HG03432 (cell line): ENCODE measurements around the gene KBTBD4.
"Not testable (repeated sequence)": the region's sequence is repeated elsewhere in the genome, so short reads cannot be mapped to it uniquely, and the experiment has no call there.

ENCODE experiments used
- ATAC-seq: cut with Tn5 transposase; IDR thresholded peaks from one replicate; pipeline ENCODE4 v1.9.1; 2021; ENCODE audit warnings: mild to moderate bottlenecking, moderate library complexity; ENCODE audit not compliant: unreplicated experiment

KBTBD4 gene

DNA sequence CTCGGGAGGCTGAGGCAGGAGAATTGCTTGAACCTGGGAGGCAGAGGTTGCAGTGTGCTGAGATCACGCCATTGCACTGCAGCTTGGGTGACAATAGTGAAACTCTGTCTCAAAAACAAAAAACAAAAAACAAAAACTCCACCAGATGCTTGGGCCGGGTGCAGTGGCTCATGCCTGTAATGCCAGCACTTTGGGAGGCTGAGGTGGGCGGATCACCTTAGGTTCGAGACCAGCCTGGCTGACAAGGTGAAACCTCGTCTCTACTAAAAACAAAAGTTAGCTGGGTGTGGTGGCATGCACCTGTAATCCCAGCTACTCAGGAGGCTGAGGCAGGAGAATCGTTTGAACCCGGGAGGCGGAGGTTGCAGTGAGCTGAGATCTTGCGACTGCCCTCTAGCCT, 14.4 kb downstream of the KBTBD4 start:
- not testable (repeated sequence) for ATAC-seq

DNA sequence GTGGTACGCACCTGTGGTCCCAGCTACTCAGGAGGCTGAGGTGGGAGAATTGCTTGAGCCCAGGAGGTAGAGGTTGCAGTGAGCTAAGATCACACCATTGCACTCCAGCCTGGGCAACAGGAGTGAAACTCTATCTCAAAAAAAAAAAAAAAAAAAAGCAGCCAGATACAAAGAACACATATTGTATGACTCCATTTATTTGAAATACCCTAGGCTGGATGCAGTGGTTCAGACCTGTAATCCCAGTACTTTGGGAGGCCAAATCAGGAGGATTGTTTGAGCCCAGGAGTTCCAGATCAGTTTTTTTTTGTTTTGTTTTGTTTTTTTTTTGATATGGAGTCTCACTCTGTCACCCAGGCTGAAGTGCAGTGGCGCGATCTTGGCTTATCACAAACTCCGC, 16.4 kb downstream of the KBTBD4 start:
- ATAC-seq, result not testable (repeated sequence)

DNA sequence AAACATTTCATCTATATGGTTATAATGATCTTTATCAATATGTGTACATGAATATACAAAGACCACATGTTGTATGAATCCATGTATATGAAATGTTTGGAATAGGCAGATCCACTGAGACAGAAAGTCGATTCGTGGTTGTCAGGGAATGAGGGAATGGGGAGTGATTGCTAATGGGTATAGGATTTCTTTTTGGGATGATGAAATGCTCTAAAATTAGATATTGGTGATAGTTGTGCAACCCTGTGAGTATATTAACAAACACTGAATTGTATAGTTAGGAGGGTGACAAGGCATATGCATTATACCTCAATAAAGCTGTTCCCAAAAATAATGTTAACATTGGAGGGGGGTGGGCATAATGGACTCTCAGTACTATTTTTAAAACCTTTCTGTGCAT, 18.3 kb downstream of the KBTBD4 start:
- ATAC-seq, result no peak

DNA sequence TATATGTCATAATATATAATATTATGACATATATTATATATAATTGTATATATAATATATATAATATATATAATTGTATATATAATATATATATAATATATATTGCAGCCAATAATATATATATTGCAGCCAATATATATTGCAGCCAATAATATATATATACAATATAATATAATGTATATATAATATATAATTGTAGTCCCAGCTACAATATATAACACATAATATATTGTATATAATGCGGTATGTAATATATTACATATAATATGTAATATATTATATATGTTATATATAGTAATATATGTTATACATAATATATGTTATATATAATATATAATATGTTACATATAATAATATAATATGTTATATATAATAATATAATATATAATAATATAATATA, 20.1 kb downstream of the KBTBD4 start:
- ATAC-seq, result no peak

DNA sequence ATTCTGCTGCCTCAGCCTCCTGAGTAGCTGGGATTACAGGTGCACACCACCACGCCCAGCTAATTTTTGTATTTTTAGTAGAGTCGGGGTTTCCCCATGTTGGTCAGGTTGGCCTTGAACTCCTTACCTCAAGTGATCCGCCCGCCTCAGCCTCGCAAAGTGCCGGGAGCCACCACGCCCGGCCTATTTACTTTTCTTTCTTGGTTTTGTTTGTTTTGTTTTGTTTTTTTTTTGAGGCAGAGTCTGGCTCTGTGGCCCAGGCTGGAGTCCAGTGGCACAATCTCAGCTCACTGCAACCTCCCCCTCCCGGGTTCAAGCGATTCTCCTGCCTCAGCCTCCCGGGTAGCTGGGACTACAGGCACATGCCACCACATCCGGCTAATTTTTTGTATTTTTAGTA, 21.8 kb downstream of the KBTBD4 start:
- not testable (repeated sequence) for ATAC-seq

DNA sequence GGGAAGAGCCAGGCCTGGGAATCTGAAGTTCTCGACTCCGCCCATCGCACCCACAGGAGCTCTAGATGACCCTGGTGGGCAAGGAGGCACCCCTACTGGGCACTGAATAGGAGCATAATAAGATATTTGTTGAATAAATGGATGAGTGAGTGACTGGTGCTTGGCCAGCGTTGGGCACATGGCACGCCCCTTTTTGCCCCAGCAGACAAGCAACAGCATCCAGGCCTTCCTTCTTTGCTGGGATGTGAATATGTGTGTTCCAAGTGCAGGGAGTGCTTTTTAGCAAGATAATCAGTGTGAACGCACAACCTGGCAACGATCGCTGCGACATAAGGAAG, 25.4 kb downstream of the KBTBD4 start:
- peak; percentile 22 for ATAC-seq

DNA sequence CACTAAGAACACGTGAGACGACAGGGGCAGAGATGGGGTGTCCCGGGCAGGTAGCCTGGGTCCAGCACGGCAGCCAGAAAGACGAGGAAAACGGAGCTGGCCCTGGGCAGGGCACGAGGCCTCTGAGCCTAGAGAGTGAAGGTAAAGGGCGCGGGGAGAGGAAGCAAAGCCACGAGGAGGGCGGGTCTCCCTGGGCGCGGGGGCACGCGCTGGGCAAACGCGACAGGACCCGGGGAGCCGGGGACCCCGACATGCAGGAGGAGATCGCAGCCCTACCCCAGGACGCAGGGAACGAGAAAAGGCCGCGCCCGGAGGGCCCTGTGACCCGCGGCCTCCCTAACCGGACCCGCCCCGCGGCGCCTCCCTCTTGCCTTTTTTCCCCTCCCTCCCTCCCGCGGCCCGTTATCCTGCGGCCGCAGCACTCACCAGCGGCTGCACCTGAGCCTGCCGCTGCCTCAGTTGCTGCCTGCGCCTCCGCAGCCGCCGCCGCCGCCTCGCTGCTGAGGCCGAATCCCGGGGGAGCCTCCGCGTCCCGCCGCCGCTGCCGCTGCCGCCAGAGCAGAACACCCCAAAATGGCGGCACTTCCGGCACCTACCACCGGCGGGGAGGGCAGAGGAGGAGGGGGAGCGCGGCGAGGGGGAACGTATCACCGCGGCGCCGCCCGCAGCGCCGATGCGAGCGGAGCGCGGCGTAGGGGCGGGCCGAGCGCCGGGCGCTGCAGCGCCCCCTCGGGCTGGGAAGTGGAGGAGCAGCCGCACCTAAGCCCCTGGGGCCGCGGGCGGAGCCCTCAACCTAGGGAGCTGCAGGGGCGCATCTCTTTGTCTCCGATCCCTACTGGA, 26.0 kb downstream of the KBTBD4 start, which contains the start of gene CELF1:
CELF1 (minus strand) TSS at position 567 of the 840 bp plus-strand sequence. CDS start 53,609 bp downstream, outside the sequence.
- ATAC-seq, result peak; percentile 94

DNA sequence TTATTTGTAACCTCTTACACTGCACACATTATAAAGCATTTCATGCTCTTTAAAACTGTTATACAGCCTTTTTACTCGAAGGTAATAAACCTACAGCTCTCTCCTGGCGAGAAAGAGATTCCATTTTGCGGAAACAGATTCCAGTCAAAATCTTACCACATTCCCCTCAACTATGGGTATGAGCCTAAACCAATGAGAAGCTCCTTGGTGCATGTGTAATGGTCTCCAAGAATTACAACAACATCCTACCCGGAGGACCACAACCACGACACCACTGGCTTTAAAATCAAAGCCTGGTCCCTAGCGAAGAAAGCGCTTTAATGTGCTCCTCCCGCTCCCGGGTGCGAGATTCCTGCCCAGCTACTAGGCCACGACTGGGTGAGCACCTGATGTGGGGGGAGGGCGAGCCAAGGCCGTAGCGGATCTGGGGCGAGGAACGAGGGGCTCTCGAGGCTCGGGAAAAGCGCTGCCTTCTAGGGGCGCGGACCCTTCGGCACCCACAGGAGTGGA, 26.7 kb downstream of the KBTBD4 start:
- ATAC-seq, result peak; percentile 7

DNA sequence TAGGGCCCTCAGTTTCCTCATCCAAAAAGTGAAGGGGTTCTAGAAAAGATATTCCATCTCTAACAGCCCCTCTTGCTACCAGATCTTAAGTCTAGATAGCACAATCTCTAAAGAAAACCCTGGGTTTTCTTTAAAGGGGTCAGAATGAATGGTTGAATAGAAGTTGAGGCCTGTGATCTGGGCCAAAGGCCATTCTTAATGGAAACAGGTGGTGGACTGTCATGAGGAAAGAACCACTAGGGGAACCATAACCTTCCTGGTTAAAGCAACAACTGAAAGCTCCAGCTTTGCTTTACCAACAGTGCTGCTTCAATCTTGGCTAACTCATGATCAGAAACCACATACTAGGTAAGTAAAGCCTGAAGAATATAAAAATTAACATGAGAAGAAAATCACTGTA, 27.7 kb downstream of the KBTBD4 start:
- ATAC-seq, result no peak

DNA sequence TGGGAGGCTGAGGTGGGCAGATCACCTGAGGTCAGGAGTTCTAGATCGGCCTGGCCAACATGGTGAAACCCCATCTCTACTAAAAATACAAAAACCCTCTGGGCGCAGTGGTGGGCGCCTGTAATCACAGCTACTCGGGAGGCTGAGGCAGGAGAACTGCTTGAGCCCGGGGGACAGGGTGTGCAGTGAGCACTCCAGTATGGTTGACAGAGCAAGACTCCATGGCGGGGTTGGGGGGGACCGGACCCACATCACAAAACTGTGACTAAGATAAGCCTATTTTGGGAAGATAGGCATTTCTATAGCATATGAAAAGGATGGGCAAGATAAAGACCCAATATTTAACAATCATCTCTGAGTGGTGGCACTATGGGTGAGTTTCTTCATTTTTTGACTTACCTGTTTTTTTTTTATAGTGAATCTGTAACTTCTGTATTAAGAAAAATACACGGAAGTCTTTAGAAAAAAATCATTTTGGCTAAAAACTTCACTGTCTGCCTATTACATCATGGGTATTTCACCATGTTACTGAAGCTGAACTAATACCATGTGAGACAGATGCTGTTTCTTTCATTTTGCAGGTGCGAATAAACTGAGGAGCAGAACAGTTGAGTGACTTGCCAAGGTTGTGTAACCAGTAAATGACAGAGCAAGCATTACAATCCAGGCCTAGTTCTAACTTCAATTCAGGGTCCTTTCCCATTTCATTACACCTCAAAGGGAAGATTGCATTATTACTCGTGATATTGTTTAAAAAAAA, 28.3 kb downstream of the KBTBD4 start:
- no peak for ATAC-seq

DNA sequence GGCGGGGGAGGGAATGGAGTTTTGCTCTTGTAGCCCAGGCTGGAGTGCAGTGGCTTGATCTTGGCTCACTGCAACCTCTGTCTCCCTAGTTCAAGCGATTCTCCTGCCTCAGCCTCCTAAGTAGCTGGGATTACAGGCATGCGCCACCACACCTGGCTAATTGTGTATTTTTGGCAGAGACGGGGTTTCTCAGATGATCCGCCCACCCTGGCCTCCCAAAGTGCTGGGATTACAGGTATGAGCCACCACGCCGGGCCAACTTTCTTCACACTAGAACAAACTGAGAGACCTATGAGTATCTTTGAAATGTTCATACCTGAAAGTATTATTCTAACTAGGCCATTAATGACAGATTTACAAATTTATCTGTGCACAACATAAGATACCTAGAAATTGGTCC, 32.5 kb downstream of the KBTBD4 start:
- ATAC-seq, result not testable (repeated sequence)

DNA sequence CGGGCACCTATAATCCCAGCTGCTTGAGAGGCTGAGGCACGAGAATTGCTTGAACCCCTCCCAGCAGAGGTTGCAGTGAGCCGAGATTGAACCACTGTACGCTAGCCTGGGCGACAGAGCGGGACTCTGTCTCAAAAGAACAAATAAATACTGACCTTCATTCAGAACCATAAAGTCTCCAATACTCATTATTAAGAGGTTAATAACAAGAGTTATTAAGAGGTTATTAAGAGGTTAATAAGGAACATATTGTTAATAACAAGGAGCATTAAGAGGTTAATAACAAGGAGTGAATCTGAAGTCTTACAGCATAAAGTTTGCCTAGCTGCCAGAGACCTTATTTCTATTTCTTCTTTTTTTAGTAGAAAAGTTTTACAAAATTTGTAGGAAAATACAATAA, 33.5 kb downstream of the KBTBD4 start:
- ATAC-seq, result no peak

DNA sequence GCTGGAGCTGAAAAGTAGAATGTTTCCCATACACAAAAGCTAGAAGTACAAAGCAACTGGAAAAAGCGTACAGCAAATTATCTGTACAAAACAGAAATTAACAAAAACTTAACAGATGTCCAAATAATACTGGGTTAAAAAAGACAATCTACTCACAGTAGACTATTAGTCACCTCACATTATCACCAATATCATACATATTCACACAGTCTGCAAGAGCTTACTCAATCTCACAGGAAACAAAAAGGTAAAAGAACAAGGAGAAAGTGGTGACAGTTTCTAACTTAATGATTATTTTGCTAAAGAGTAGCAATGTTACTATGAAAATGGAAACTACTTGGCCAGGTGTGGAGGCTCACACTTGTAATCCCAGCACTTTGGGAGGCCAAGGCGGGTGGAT, 37.7 kb downstream of the KBTBD4 start:
- no peak for ATAC-seq

DNA sequence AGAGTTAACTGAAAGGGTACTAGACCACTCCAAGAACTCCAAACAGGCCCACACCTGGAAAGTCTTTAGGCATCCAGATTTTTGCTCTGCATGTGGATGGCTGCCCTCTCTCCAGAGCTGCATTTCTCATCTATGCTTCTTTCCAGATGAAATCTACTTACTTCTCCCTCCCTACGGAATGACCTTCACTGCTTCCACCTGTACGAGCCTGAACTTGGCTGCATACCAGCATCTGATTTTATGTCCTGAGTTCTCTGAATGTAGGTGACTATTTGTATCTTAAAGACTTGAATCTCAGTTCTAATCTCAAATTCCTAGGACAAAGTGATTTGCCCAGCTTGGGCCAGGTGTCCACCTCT, 39.1 kb downstream of the KBTBD4 start:
- ATAC-seq, result no peak

DNA sequence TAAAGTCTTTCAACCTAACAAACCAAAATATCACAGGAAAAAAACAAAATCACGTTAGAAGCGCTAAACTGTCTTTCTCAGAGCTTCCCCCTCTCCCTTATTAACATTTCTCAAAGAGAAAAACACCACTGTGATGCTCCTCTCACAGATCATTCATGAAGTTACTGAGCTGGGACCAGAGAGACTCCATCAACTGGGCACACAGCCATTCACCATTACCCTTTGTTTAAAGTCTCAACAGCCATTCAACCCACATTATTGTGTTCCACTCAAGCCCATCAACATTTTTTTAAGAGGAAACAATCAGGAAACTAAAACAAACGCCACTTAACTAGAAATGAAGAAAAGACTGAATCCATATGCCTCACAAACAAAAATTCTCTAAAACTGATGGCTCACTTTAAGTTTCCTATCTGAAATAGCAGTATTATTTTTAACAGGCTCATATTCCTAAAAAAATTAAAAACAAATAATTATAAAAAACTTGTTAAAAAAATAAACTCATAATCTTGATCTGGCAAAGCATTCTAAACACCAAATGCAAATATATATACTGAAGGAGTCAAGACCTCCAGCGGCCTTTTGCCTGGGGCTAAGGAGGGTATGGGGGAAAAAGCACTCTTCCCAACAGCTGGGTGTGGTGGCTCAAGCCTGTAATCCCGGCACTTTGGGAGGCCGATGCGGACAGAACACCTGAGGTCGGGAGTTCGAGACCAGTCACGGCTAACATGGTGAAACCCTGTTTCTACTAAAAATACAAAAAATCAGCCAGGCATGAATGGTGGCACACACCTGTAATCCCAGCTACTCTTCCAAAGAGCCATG, 39.8 kb downstream of the KBTBD4 start:
- no peak for ATAC-seq

DNA sequence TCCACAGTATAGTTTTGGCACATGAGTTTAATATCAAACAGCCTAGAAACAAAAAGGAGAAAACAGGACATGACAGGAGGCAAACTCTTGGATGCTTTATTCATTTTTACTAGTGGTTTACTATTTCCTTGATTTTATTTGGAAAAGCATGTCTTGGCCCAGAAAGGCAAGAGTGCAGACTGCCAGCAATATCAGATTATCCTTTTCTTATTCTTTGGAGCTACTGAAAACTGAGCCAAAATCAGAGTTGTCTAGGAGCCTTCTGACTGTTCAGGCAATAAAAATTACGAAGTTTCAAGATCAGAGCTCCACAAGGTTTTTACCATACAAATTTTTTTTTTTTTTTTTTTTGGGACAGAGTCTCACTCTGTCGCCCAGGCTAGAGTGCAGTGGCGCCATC, 41.9 kb downstream of the KBTBD4 start:
- no peak for ATAC-seq

DNA sequence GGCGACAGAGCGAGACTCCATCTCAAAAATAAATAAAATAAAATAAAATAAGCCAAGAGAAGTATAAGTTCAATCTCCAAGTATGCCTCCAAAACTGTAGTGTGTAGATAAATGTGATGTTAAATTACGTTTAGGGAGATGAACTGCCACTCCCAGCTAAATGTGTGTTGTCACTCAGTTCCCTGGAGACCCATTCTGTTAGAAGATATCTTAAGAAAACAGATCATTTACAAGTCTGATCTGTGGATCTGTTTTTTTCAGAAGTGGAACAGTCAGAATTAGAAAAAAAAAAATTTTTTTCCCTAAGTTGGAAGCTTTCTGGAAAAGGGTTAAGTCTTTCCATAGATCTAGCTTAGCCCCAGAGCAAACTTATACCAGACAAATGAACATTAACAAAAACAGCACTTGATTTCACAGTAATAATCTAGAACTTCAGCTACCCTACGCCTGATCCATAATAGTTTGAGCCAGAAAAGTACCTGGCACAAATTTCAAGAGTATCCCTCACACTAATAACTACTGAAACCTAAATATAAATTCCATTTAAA, 44.0 kb downstream of the KBTBD4 start:
- no peak for ATAC-seq

DNA sequence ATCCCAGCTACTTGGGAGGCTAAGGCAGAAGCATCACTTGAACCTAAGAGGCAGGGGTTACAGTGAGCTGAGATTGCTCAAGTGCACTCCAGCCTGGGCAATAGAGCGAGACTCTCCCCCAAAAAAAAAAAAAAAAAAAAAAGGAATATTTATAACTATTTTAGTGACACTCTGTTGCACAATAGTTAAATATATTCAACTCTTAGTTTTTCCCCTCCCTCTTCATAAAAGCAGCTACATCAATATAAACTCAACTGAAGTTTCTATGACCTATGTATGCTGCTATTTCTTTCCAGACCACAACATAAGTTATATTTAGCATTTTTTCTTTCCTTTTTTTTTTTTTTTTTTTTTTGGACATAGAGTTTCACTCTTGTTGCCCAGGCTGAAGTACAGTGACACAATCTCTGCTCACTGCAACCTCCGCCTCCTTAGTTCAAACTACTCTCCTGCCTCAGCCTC, 45.0 kb downstream of the KBTBD4 start:
- ATAC-seq, result no peak

DNA sequence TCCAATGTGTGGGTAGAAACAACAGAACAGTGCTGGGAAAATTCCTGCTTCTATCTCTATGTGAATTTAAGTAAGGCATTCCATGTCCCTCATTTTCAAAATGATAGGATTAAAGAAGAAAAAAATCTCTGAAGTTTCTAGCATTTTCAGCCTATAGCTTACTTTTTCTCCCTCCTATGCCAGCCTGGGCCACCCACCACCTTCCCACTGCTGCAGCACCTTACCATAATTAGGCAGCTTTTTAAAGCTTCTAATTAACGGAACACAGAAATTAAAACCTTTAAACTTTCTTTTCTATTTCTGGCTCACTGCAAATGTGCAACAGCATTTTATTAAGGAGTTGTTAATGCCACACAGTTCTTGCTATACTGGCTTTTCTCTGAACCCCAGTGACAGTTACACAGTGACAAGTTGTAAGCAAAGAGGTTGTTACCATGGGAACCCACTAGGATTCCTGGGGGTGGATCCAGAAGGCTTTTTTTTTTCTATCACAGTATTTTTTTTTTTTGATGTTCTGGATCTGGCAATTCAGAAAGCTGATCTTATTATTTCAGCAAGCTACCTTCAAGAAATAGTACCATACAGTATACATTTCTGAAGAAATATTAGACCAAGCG, 46.1 kb downstream of the KBTBD4 start:
- no peak for ATAC-seq

DNA sequence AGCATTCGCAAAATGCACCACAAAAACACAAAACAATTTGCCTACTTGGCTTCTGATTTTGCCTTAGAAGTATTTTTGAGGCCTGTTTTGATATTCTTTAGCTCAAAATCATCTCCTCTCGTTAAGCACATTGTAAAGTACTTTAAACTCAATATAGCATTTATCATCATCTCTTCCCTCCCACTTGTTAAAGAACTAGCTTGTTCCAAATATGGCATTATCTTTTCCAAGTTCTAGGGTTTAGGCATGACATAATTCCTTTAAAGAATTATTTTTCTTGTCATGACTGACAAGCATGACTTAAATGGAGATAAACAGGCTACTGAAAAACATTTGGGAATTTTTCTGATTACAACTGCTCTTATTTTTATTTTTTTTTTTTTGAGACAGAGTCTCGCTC, 47.1 kb downstream of the KBTBD4 start:
- ATAC-seq, result no peak
